NCI-H2196 treated with DMSO at 0.1 percent for 48 hours (cell line): ENCODE data around the gene CRBN.

Experiments used
- DNase-seq: peaks from one replicate; lab custom pipeline; 2025; ENCODE audit not compliant: unreplicated experiment; lab: John Stamatoyannopoulos, UW

Gene CRBN

GRCh38 chr3:3172627-3173026 is 6.9 kb downstream of the CRBN start:
- no peak for DNase-seq

- no peak for DNase-seq
Observed at GRCh38 chr3:3170998-3171397, 8.5 kb downstream of the CRBN start.

GRCh38 chr3:3165650-3166049 is 13.8 kb downstream of the CRBN start:
- DNase-seq = no peak

GRCh38 chr3:3165241-3165640 is 14.2 kb downstream of the CRBN start:
- no peak for DNase-seq

GRCh38 chr3:3160826-3161225 is 18.7 kb downstream of the CRBN start:
- DNase-seq = no peak

- DNase-seq = no peak
Observed at GRCh38 chr3:3157484-3157883, 22.0 kb downstream of the CRBN start.

- no peak for DNase-seq
Observed at GRCh38 chr3:3154879-3155610, 24.4 kb downstream of the CRBN start.

- no peak for DNase-seq
Observed at GRCh38 chr3:3151513-3151912, 28.0 kb downstream of the CRBN start.

GRCh38 chr3:3149560-3149959 is 29.9 kb downstream of the CRBN start:
- DNase-seq = no peak

- no peak for DNase-seq
Observed at GRCh38 chr3:3145831-3146230, 33.7 kb downstream of the CRBN start.

- no peak for DNase-seq
Observed at GRCh38 chr3:3141939-3142338, 37.6 kb downstream of the CRBN start.

- DNase-seq = no peak
Observed at GRCh38 chr3:3137526-3137925, 42.0 kb downstream of the CRBN start.

GRCh38 chr3:3134750-3135448 is 44.6 kb downstream of the CRBN start:
- DNase-seq = no peak

GRCh38 chr3:3133500-3133899 is 46.0 kb downstream of the CRBN start:
- no peak for DNase-seq

- DNase-seq = no peak
Observed at GRCh38 chr3:3129579-3129978, 49.9 kb downstream of the CRBN start.

GRCh38 chr3:3127432-3128010 is 52.0 kb downstream of the CRBN start:
- DNase-seq = no peak

GRCh38 chr3:3126477-3127431 is 52.7 kb downstream of the CRBN start, which contains the start of gene TRNT1:
TRNT1 (plus strand) TSS chr3:3126940; CDS start chr3:3129041, 2,101 bp downstream.
- peak; percentile 59 for DNase-seq

- DNase-seq = no peak
Observed at GRCh38 chr3:3125977-3126376, 53.5 kb downstream of the CRBN start.

- no peak for DNase-seq
Observed at GRCh38 chr3:3119393-3119851, 60.1 kb downstream of the CRBN start.

- no peak for DNase-seq
Observed at GRCh38 chr3:3117651-3118050, 61.8 kb downstream of the CRBN start.
